ENCODE data around the gene TEX19.
"Not testable (repeated sequence)": the region's sequence is repeated elsewhere in the genome, so short reads cannot be mapped to it uniquely, and the experiment has no call there.

The TEX19 gene

DNA sequence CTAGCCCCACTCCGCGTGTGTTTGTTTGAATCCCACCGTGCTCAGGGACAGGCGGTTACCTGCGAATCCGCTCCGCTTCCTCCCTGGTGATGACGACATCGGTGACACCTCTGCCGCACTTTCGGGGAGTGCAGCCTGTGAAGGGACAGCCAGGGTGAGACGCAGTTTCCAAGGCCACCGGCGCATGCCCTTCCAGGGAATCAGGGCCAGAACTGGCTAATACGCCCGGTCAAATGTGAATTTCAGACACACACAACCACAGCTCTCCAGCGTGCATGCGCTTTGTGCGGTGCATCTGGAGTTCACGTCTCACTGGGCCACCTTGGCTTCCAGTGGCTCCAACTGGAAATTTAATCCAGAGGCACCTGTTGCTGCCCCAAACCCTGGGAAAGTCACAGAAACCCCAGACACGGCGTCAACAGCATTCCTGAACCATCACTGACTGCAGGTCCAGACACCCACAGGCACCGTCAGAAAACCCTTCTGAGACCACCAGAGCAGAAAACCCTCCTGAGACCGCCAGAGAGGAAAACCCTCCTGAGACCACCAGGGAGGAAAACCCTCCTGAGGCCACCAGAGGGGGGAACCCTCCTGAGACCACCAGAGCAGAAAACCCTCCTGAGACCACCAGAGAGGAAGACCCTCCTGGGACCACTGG lies 52.5 kb downstream of the TEX19 start:
- DNase-seq (ENCODE audit: low spot score), result no peak

- DNase-seq (ENCODE audit: low spot score), result not testable (repeated sequence)
Observed at GRCh38 chr17:82412081-82412480, 53.0 kb downstream of the TEX19 start.

- no peak for DNase-seq (ENCODE audit: low spot score)
Observed at GRCh38 chr17:82412535-82413520, 53.8 kb downstream of the TEX19 start.

Data from HuH-7 (cell line).